GM12892 (cell line): ENCODE measurements around the gene MAML3.

Experiments used
- DNase-seq: peaks from one replicate; pipeline ENCODE4 v3.0.0; 2011; ENCODE audit not compliant: insufficient read length
- FAIRE-seq: peaks from 2 replicates; lab custom pipeline; 2011; peaks lifted over from hg19 to GRCh38; lab: Jason Lieb, UNC
- POLR2A ChIP-seq: IDR thresholded peaks from 2 replicates; pipeline ENCODE4 v1.6.1; 2011; ENCODE audit warnings: low read depth, low read length, control low read depth
- POLR2AphosphoS5 ChIP-seq: IDR thresholded peaks from 2 replicates; pipeline ENCODE4 v1.6.1; 2011; ENCODE audit warnings: low read depth, low read length, control low read depth
- TAF1 ChIP-seq: IDR thresholded peaks from 2 replicates; pipeline ENCODE4 v1.6.1; 2011; ENCODE audit warnings: low read depth, mild to moderate bottlenecking, control low read depth, low read length, borderline replicate concordance

MAML3 gene

DNA sequence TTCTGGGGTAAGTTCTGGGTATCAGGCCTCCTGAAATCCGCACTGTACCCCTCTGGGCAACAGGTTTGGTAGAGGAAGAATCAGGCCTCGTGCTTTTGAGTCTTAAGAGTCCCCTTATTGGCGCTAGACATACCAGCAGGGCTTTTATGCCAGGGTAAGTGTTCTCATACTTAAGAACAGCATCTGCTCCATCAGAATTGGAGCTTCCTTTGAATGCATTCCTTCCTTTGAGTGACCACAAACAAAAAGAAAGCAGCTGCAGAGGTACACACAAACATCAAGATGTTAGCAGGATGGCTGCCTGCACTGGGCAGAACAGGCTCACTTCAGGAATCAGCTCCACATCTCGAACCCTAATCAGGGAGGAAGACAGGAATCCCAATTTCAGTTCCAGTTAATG lies 331.6 kb downstream of the MAML3 start:
- TF ChIP-seq POLR2A, result no peak
- no peak for DNase-seq
- no peak for FAIRE-seq

DNA sequence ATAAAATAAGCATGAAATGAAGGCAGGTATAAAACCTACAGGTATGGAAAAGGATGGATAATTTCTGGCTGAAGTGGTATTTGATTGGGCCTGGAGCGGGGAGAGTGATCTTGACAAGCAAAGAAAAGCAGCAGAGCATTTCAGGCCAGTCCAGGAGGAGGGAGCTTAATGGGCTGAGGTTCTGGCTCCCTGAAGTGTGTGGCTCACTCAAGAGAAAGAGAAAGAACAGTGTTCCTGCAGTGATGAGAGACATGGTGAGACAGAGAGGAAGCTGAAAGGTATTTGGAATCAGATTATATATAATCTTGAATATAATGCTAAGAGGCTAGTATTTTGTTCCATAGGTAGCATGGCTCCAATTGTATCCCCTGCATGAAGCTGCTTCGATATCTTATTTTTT lies 334.9 kb downstream of the MAML3 start:
- FAIRE-seq, result no peak
- no peak for DNase-seq
- no peak for TF ChIP-seq POLR2A
- no peak for TF ChIP-seq TAF1

GRCh38 chr4:139817657-139818452 lies 336.1 kb downstream of the MAML3 start:
- TF ChIP-seq POLR2AphosphoS5, result no peak
- no peak for TF ChIP-seq TAF1
- TF ChIP-seq POLR2A, result no peak
- DNase-seq (no peak), FAIRE-seq (no peak)

- no peak for DNase-seq
- no peak for FAIRE-seq
- no peak for TF ChIP-seq TAF1
- no peak for TF ChIP-seq POLR2A
- TF ChIP-seq POLR2AphosphoS5, result no peak
These were observed 337.1 kb downstream of the MAML3 start for GRCh38 chr4:139816856-139817255.

- FAIRE-seq (no peak), DNase-seq (no peak)
- TF ChIP-seq POLR2A (no peak), POLR2AphosphoS5 (no peak), TAF1 (no peak)
These were observed 338.0 kb downstream of the MAML3 start for GRCh38 chr4:139815778-139816601.

- DNase-seq, result no peak
- no peak for FAIRE-seq
- no peak for TF ChIP-seq POLR2AphosphoS5
- no peak for TF ChIP-seq POLR2A
- no peak for TF ChIP-seq TAF1
These were observed 339.5 kb downstream of the MAML3 start for GRCh38 chr4:139814323-139815015.

- no peak for TF ChIP-seq POLR2AphosphoS5
- TF ChIP-seq TAF1, result no peak
- TF ChIP-seq POLR2A, result no peak
- no peak for FAIRE-seq
- no peak for DNase-seq
These were observed 340.1 kb downstream of the MAML3 start for GRCh38 chr4:139813881-139814280.

DNA sequence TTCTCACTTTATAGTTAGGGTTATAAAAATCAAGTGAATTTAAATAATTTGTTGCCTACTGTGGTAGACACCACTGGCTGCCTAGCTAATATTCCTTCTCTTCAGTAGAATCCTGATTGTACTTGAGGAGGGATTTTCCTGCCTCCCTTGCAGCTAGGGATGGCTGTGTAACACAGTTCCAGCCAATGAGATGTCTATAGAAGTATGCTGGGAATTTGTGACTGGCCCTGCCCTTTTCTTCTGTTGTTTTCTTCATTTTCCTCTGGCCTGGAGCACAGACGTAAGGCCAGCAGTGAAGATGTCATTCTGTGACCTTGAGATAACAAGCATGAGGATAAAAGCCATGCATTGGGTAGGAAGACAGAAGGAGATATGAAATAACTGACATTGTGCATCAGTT lies 343.3 kb downstream of the MAML3 start:
- no peak for TF ChIP-seq TAF1
- no peak for TF ChIP-seq POLR2AphosphoS5
- no peak for TF ChIP-seq POLR2A
- no peak for FAIRE-seq
- no peak for DNase-seq

GRCh38 chr4:139809757-139810140 lies 344.2 kb downstream of the MAML3 start:
- no peak for FAIRE-seq
- TF ChIP-seq TAF1 (no peak), POLR2A (no peak), POLR2AphosphoS5 (no peak)

GRCh38 chr4:139808808-139809756 lies 344.9 kb downstream of the MAML3 start:
- DNase-seq, result no peak
- TF ChIP-seq TAF1, result no peak
- FAIRE-seq, result no peak

More at GRCh38 chr4:139809757-139810140, 344.2 kb downstream of the MAML3 start:
- DNase-seq, result no peak

- no peak for FAIRE-seq
- no peak for DNase-seq
- TF ChIP-seq POLR2A (no peak), POLR2AphosphoS5 (no peak), TAF1 (no peak)
These were observed 345.6 kb downstream of the MAML3 start for GRCh38 chr4:139808381-139808807.
